ENCODE results near the gene BEND4.
"Not testable (repeated sequence)": the region's sequence is repeated elsewhere in the genome, so short reads cannot be mapped to it uniquely, and the experiment has no call there.

The BEND4 gene

DNA sequence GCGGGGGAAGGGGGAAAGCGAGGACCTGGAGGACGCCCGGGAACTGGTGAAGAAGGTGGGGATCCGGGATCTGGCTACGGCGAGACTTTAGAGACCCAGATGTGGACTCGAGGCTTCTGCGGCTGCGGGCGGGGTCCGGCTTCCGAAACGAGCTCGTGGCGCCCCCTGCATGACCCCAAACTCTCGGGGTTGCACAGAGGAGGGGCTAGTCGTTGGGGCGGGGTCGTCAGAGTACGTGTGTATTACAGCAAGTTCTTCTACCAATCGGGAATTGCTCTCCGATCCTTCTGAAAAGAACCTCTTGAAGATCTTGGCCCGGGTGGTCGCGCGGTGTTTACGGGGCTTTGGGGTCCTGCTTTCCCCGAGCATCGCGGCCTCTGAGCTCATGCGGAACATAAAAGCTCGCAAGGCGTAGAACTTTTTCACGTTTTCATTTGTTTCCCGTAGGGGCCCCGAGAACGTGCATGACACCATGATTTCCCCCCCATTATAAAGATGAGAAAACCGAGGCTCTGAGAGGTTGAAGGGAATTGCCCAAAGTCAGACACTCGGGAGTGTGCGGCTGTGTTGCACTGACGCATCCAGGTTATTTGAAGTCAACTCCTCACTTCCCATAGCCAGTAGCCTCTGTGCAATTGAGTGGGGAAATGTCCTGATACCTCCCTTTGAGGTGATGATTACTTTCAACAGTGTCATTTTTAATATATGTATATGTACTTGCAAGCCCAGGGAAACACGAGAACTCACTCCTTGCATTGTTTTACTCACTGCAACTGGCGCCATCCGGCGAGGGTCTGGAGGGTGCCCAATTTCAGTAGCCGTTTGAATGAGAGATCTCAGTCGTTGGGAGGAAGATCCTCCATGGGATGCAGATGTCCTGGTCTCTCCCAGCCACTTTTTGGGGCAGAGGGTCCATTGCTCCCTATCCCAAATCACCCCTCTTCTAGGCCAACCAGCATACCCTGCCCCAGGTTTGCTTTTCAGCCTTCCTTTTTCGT is at the start of gene BEND4:
TSS of gene BEND4 (minus strand) at position 149 of the 998 bp plus-strand sequence. CDS start 512 bp downstream, outside the sequence.
- DNase-seq, result no peak

DNA sequence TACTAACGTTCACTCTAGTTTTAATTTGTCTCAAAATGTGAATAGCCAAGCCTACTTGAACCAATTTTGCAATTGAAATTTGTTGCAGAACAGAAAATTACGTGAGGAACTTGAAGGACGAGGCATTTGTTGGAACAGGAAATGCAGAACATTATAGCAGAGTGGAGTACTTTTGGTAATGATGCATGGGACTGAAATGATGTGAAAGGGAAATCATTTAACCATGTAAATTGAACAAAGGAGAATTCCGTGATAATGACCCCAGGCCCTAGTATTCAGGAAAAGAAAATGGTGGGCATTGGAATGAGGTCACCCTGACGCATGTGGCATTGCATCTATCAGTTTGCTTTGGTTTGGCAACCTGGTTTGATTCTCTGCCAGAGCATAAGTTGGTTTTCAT is 44.9 kb upstream of the BEND4 start:
- no peak for DNase-seq

DNA sequence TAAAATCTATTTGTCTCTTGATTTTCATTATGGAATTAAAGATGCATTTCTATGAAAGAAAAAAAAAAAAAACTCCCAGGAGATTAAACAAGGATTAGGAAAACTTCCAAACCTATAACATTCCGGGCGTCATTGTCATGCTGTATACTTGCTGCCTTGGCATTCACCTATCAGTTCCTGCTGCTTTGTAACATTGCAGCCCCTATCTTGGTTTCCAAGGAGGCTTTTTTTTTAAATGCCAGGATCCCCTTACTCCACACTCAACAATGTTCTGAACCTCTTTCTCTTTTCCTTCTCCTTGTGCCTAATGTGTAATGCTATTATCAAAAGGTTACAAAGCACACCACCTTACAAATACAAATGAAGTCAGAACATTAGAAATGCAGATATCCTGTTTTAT is 20.5 kb upstream of the BEND4 start:
- DNase-seq, result no peak

DNA sequence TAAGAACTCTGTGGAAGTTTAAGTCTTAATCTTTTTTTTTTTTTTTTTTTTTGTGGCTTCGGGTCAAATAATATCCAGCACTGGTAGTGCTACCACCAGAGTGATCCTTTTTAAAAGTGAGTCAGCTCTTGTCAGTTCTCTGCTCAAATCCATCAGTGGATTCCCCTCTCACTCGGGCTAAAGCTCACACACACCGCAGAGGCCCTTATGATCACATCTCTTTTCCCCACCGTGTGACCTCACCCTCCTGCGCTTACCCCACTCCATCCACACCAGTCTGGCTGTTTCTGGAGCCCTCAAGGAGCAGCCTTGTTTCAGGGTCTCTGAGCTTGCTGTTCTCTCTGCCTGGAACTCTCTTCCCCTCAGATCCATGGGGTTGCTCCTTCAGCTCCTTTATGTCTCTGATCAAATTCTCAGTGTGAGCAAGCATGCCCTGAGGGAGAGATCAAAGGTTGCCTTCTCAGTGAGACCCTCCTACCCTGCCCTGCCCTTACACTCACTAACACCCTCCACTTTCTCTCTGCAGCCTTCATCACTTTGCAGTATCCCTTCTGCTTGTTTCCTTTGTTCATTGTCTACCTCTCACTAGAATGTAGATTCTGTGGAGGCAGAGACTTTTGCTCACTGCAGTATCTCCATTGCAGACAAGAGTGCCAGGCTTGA is 19.8 kb upstream of the BEND4 start:
- DNase-seq, result no peak

- DNase-seq, result no peak
Observed at GRCh38 chr4:42167709-42168108, 15.3 kb upstream of the BEND4 start.

DNA sequence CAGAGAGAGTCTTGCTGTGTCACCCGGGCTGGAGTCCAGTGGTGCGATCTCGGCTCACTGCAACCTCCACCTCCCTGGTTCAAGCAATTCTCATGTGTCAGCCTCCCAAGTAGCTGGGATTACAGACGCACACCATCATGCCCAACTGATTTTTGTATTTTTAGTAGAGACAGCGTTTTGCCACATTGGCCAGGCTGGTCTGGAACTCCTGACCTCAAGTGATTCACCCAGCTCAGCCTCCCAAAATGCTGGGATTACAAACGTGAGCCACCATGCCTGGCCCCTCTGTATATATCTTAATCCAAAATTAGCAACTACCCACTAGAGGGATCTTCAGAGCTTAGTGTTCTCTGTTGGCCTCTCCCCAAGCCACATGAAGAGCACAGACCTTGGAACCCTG is 13.7 kb upstream of the BEND4 start:
- DNase-seq, result not testable (repeated sequence)

DNA sequence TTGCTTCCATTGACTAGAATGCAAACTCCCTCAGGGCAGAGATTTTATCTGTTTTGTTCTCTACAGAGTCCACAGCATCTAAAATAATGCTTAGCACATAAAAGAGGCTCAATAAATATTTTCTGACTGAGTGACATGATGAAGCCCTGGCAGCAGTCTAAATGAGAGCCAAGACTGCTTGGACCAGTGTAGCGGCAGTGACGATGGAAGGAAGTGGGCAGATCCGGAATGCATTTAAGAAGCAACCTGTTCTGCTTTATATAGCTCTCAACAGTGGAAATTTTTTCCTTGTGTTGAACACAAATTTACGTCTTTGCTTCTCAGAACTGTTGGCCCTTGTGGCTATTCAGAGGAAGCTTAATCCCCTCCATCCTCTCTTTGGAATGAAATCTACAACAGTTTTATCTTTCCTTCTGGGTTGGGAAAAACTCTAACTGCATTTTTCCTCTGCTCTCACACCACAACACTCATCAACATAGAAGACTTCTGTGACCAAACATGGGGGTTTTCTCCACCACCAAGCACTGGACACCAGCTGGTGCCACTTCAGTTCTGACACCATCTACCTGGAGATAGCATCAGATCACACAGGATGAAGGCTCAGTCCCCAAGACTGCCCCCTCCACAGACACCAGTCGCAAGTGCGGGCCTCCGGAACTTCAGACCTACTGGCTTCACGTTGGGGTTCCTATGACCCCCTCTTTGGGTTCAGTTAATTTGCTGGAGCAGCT is 7.0 kb upstream of the BEND4 start:
- no peak for DNase-seq

GRCh38 chr4:42151568-42152506 is 618 bp downstream of the BEND4 start:
- DNase-seq, result peak; percentile 45

DNA sequence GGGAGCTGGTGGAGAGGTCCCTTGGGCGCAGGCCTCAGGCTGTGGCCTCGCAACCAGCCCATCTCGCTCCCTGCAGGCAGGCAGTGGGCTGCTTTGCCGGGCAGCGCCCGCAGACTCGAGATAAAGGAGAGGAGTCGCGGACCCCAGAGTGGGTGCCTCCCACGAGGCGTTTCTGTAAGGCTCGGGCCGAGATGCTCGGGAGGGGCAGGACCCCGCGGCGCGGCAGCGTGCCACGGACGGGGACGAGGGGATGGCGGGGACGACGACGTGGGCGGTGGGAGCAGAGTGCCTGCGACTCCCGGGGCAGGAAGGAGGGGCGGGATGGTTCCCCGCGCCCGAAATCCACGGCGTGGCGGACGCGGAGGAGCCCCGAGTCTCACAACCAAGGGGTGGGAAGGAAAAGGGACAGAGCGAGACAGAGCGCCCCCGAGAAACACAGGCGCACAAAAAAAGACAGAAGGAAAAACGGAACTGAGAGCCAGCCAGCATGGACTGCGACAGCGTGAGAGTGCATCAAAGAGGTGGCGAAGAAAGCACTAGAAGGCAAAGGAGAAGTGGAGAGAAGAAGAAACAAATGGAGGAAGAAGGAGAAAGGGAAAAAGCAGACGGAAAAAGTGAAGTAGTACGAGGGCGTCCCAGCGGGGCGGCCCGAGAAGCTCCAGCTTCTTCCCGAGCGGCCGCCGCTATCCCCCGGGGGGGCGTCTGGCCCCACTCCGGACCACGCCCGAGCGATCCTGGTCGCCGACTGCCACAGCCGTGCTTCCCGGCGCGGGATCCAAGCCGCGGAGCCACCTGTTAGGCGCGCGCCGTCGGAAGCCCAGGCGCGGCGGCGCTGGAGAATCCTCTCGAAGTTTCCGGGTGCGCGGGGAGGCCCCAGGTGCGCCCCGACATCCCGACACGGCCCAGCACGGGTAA is 1.5 kb downstream of the BEND4 start:
- no peak for DNase-seq

DNA sequence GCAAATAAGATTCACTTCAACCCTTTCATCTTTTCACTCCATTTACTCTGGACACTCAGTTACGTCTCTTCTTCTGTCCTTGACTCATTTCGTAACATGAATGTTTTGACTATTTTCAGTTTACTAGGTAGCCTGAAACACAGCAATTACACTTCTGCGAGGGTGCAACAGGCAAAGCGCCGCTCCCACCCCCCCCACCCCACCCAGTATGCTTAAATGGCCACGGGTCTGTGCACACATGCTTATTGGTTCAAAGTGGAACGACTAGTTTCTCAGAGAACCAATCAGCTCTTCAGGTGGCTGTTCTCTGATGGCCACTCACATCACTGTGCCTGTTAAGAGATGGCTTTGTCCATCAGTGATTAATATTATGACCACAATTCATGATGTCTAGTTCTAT is 3.5 kb downstream of the BEND4 start:
- no peak for DNase-seq

- no peak for DNase-seq
Observed at GRCh38 chr4:42148425-42148824, 4.0 kb downstream of the BEND4 start.

DNA sequence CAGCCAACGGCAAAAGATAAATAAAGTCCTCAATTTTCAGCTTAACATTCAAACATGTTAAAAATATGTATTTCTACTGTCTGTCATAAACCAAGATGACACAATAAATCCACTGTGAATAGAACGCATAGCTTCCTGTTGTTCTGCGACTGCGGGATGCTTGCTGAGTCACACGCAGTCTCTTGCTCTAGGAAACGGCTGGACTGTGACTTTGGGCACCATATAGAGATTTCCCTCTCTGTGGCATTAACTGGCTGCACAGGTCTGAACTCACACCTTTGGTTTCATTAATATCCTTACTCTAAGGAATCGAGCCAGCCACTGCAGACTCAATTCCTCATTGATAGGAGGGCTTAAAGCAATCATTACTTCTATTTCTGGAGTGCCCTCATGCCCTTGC is 8.4 kb downstream of the BEND4 start:
- DNase-seq, result no peak

DNA sequence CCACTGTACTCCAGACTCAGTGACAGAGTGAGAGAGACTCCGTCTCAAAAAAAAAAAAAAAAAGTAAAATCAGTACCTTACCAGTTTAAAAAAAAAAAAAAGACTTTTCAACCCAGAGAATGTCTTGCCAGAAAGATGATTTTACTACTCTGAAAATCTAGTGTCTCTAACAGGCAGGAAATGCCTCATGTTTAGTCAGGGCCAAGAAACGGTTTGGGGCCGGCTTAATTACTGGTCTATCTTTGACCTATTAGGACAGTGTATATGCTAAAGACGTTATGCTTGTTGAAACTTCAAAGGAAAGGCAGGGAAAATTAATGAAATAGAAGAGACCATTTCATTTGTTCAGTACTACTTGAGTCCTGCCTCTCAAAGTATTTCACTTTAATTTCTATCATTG is 9.9 kb downstream of the BEND4 start:
- DNase-seq, result no peak

DNA sequence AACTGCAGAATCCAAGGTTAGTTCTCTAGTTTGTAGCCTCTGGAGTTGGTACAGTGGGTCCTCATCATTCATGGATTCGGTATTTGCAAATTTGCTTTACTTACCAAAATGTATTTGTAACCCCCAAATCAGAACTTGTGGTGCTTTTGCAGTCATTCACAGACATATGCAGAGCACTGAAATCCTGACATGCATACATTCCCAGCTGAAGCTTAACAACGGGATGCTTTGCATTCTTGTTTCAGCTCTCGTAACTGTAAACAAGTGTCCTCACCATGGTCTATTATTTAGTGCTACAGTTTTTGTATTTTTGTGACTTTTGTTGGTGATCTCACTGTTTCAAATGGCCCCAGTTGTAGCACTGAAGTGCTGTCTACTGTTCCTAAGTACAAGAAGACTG is 16.1 kb downstream of the BEND4 start:
- DNase-seq, result no peak

- DNase-seq, result no peak
Observed at GRCh38 chr4:42133006-42133405, 19.4 kb downstream of the BEND4 start.

DNA sequence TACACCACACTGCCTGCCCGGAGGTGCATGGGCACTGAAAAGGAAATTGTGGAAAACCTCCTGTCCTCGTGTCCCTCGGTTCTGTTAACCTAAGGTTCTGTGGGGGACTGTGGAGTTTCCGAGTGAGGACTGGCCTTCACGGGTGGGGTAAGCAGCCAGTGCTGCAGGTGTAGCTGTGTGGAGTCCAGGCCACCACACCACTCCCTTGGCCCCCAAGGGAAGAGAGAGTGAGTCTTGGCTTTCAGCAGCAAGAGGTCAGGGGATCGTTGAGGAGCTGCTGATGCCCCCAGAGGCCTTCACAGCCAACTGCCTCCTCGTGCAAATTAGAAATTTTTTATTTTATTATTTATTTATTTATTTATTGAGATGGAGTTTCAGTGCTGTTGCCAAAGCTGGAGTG is 20.4 kb downstream of the BEND4 start:
- no peak for DNase-seq

DNA sequence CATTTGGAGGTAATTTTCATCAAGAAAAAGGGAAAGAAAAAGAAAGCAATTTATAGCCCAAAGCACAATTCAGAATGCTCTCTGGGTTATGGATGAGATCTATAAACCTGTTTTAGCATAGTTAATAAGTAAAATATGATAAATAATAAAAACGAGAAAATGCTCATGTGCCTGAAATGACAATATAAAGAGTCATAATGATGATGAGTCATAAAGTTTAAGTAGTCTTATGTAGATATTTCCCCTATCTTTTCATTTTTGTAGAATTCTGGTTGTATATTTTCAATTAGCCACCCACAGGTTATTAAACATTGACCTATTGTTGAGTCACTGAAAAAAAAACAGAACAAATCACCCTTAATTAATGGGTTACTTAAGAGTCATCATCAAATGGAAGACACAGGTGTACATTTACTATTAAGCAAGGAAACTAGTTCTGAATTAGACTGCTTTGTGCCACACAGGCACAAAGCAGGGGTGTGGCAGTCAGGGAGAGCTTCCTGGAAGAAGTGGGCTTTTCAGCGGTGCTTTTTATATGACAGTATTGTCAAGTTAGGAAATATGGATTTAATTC is 29.3 kb downstream of the BEND4 start:
- DNase-seq, result no peak

- no peak for DNase-seq
Observed at GRCh38 chr4:42122237-42122636, 30.2 kb downstream of the BEND4 start.

DNA sequence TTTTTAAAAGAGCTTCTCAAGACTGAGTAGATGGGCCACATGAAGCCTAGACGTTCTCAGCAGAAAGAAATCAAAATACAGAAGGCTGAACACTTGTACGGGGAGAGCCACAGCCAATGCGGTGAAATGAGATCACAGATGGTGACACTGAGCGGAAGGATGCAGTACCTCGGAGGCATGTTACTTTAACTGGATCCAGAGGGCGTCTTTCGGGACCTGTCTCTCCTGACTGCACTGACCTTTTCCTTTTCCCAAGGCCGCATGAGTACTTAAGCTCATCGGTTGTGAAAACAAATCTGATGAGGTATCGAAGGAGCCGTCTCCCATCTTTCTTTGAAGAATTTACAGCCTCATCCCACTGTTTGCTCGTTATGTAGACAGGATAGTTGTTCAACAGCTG is 32.6 kb downstream of the BEND4 start:
- DNase-seq, result no peak

DNA sequence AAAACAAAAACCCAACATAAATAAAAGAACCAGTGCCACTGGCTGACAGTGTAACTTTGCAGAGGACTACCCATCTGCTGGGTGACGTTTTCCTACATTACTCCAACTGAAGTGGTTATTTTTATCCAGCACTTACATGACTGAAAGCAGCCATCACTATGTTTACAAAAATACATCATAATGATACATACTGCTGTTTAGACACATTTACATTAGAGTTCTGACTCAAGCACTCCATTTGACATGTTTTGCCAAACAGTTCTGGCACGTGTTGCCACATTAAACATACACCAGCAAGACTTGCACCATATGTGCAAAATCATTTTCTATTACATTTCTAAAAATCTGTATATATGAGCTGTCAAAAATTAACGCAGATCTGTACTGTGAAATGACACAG is 39.6 kb downstream of the BEND4 start:
- no peak for DNase-seq

DNA sequence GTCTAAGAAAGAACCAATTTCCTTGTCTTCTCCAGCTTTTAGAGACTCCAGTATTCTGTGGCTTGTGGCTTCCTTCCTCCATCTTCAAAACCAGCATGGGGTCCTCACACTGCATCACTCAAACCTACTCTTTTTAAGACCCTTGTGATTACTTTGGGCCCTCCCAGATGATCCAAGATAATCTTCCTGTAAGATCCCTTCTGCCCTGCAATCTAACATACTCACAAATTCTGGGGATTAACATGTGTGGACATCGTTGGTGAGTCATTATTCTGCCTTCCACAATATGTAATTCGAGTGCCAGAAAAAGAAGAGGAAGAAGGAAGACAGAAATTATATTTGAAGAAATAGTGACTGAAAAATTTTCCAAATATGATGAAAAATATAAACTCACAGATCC is 47.9 kb downstream of the BEND4 start:
- DNase-seq, result no peak
